NOMO-1 (cell line): ENCODE data around the gene DGKG.
A peak's percentile ranks its signal among the peaks of the same experiment; 100 is the strongest.

Experiments
- DNase-seq, 2 experiments: peaks; one replicate each; lab custom pipeline; 2025; ENCODE audit not compliant: unreplicated experiment in 2 of 2; lab: John Stamatoyannopoulos, UW

DGKG gene

GRCh38 chr3:186361762-186362536, at the start of gene DGKG:
Gene DGKG, minus strand, starts transcription at chr3:186362234. Its CDS starts 41,775 bp downstream, at chr3:186320459.
- DNase-seq: peak; percentile 88 to 91

- no peak for DNase-seq
Measured at GRCh38 chr3:186411089-186411488, 49.1 kb upstream of the DGKG start.

GRCh38 chr3:186406669-186407635, 44.9 kb upstream of the DGKG start:
- DNase-seq: no peak

- no peak for DNase-seq
Measured at GRCh38 chr3:186401556-186401955, 39.5 kb upstream of the DGKG start.

- DNase-seq: peak in 1 of 2 experiments; percentile 12
Measured at GRCh38 chr3:186400662-186401061, 38.6 kb upstream of the DGKG start.

- no peak for DNase-seq
Measured at GRCh38 chr3:186400026-186400425, 38.0 kb upstream of the DGKG start.

- DNase-seq: no peak
Measured at GRCh38 chr3:186394566-186395217, 32.7 kb upstream of the DGKG start.

- DNase-seq: no peak
Measured at GRCh38 chr3:186386883-186387560, 25.0 kb upstream of the DGKG start.

GRCh38 chr3:186385856-186386602, 24.0 kb upstream of the DGKG start:
- no peak for DNase-seq

- DNase-seq: no peak
Measured at GRCh38 chr3:186383026-186383993, 21.3 kb upstream of the DGKG start.

- no peak for DNase-seq
Measured at GRCh38 chr3:186382217-186382885, 20.3 kb upstream of the DGKG start.

GRCh38 chr3:186381424-186382216, 19.6 kb upstream of the DGKG start:
- DNase-seq: no peak

GRCh38 chr3:186380622-186381380, 18.8 kb upstream of the DGKG start:
- DNase-seq: no peak

GRCh38 chr3:186375443-186375842, 13.4 kb upstream of the DGKG start:
- no peak for DNase-seq

- DNase-seq: peak; percentile 68 to 82
Measured at GRCh38 chr3:186374376-186374775, 12.3 kb upstream of the DGKG start.

GRCh38 chr3:186369217-186369616, 7.2 kb upstream of the DGKG start:
- DNase-seq: no peak

GRCh38 chr3:186368717-186369116, 6.7 kb upstream of the DGKG start:
- DNase-seq: no peak
